Panc1 (cell line): Measurements from ENCODE around the gene GPR26.

Experiments
- POLR2AphosphoS5 ChIP-seq: IDR thresholded peaks from 2 replicates; pipeline ENCODE4 v1.6.1; 2012; ENCODE audit warnings: mild to moderate bottlenecking, low read depth, low read length, moderate library complexity
- TCF7L2 ChIP-seq: IDR thresholded peaks from 2 replicates; pipeline ENCODE4 v1.6.1; 2011; ENCODE audit warnings: mild to moderate bottlenecking, low read depth, low read length, inconsistent platforms
- TF ChIP-seq, protein P1 (sequence below): fragments of 450-650 bp; IDR thresholded peaks from 2 replicates; pipeline ENCODE4 v1.5.1; 2017; ENCODE audit warnings: mild to moderate bottlenecking
- TF ChIP-seq, protein P2 (sequence below), 2 experiments: IDR thresholded peaks; 2 replicates each; pipeline ENCODE4 v1.6.1; 2011 to 2012; ENCODE audit warnings: low read depth in 2 of 2, control low read depth in 1 of 2, low read length in 1 of 2, mild to moderate bottlenecking in 1 of 2, moderate library complexity in 1 of 2; ENCODE audit not compliant: insufficient read depth in 1 of 2

DNA sequence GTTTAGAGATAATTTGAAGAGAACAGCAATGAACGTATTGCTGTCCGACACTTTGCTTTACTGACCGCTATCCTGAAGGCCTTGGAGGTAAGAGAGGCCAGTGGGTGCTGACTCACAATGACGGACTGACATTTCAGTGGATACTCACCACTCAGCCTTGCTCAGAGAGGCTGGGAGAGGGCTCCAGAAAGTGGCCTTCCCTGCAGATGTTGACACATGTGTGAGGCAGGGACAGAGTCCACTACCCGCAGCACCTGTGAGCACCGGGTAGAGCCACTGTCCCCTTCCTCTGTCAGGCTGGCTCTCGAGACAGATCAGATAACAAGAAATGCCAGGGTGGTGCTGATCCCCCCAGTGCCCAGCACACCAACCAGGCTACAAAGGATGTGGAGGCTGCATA is 75.0 kb downstream of the GPR26 start:
- TF ChIP-seq, protein P1, sequence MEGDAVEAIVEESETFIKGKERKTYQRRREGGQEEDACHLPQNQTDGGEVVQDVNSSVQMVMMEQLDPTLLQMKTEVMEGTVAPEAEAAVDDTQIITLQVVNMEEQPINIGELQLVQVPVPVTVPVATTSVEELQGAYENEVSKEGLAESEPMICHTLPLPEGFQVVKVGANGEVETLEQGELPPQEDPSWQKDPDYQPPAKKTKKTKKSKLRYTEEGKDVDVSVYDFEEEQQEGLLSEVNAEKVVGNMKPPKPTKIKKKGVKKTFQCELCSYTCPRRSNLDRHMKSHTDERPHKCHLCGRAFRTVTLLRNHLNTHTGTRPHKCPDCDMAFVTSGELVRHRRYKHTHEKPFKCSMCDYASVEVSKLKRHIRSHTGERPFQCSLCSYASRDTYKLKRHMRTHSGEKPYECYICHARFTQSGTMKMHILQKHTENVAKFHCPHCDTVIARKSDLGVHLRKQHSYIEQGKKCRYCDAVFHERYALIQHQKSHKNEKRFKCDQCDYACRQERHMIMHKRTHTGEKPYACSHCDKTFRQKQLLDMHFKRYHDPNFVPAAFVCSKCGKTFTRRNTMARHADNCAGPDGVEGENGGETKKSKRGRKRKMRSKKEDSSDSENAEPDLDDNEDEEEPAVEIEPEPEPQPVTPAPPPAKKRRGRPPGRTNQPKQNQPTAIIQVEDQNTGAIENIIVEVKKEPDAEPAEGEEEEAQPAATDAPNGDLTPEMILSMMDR, result no peak
- TF ChIP-seq, protein P2, sequence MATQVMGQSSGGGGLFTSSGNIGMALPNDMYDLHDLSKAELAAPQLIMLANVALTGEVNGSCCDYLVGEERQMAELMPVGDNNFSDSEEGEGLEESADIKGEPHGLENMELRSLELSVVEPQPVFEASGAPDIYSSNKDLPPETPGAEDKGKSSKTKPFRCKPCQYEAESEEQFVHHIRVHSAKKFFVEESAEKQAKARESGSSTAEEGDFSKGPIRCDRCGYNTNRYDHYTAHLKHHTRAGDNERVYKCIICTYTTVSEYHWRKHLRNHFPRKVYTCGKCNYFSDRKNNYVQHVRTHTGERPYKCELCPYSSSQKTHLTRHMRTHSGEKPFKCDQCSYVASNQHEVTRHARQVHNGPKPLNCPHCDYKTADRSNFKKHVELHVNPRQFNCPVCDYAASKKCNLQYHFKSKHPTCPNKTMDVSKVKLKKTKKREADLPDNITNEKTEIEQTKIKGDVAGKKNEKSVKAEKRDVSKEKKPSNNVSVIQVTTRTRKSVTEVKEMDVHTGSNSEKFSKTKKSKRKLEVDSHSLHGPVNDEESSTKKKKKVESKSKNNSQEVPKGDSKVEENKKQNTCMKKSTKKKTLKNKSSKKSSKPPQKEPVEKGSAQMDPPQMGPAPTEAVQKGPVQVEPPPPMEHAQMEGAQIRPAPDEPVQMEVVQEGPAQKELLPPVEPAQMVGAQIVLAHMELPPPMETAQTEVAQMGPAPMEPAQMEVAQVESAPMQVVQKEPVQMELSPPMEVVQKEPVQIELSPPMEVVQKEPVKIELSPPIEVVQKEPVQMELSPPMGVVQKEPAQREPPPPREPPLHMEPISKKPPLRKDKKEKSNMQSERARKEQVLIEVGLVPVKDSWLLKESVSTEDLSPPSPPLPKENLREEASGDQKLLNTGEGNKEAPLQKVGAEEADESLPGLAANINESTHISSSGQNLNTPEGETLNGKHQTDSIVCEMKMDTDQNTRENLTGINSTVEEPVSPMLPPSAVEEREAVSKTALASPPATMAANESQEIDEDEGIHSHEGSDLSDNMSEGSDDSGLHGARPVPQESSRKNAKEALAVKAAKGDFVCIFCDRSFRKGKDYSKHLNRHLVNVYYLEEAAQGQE (IDR thresholded peaks at IDR 0.05; ENCODE audit: insufficient read depth in 1 of 2, low read depth in 2 of 2, low read length in 1 of 2), result no peak
- TF ChIP-seq POLR2AphosphoS5 (no peak), TCF7L2 (no peak)
